HepG2 (cell line): Measurements from ENCODE around the gene MKNK1.

Experiments used
- CTCF ChIP-seq: sonication (generic); formaldehyde crosslinking; IDR thresholded peaks from 2 replicates; pipeline ENCODE4 v1.5.0; 2020; ENCODE audit warnings: mild to moderate bottlenecking, missing genetic modification reagents, moderate library complexity
- ELF1 ChIP-seq: sonication (generic); formaldehyde crosslinking; IDR thresholded peaks from 2 replicates; pipeline ENCODE4 v1.4.0; 2020; ENCODE audit warnings: missing genetic modification reagents
- FOXJ3 ChIP-seq: sonication (generic); formaldehyde crosslinking; IDR thresholded peaks from 2 replicates; pipeline ENCODE4 v1.4.0; 2020; ENCODE audit warnings: missing genetic modification reagents, mild to moderate bottlenecking, borderline replicate concordance
- FOXK1 ChIP-seq: sonication (generic); formaldehyde crosslinking; IDR thresholded peaks from 2 replicates; pipeline ENCODE4 v1.4.0; 2020; ENCODE audit warnings: low read depth, missing genetic modification reagents, borderline replicate concordance
- POLR2AphosphoS5 ChIP-seq: IDR thresholded peaks from 2 replicates; pipeline ENCODE4 v1.6.1; 2012; ENCODE audit warnings: low read depth, low read length
- USF2 ChIP-seq, 2 experiments: sonication (generic) in 1 of 2; formaldehyde crosslinking in 1 of 2; IDR thresholded peaks; 2 replicates each; pipeline versions ENCODE4 v1.5.1 to v1.6.1; 2011 to 2020; ENCODE audit warnings: borderline replicate concordance in 1 of 2, low read depth in 1 of 2, low read length in 1 of 2, mild to moderate bottlenecking in 1 of 2, missing genetic modification reagents in 1 of 2, moderate library complexity in 1 of 2
- ZNF660 ChIP-seq: sonication (generic); formaldehyde crosslinking; IDR thresholded peaks from 2 replicates; pipeline ENCODE4 v1.5.1; 2020; ENCODE audit warnings: mild to moderate bottlenecking, low read depth, missing genetic modification reagents, borderline replicate concordance

- TF ChIP-seq FOXJ3 (CRISPR knock-in tag) (no peak), CTCF (CRISPR knock-in tag) (no peak), FOXK1 (CRISPR knock-in tag) (no peak), ELF1 (CRISPR knock-in tag) (no peak), POLR2AphosphoS5 (no peak), USF2 (IDR thresholded peaks at IDR 0.05; ENCODE audit: low read depth, low read length) (no peak), USF2 (CRISPR knock-in tag; IDR thresholded peaks at IDR 0.05; ENCODE audit: borderline replicate concordance) (no peak), ZNF660 (CRISPR knock-in tag) (no peak)
These were observed 7.2 kb downstream of the MKNK1 start for GRCh38 chr1:46596846-46597245.
